Hepatocyte (in vitro differentiated cells): ENCODE results near the gene KNTC1. TPM values are rescaled to one million over a fixed set of nuclear protein-coding genes. Genes with fewer than 3 reads are reported as not detected.

ENCODE experiments used
- DNase-seq: peaks from one replicate; pipeline ENCODE4 v3.0.0-alpha.2; 2016; ENCODE audit warnings: low spot score
- H2AFZ ChIP-seq: fragments of 200-600 bp; sonication (generic); 2 replicates; pipeline ENCODE4 v1.6.0; 2016; ENCODE audit warnings: antibody characterized with exemption, mild to moderate bottlenecking
- H3K27ac ChIP-seq: fragments of 200-600 bp; sonication (generic); 2 replicates; pipeline ENCODE4 v1.5.1; 2016; ENCODE audit warnings: mild to moderate bottlenecking
- H3K27me3 ChIP-seq: fragments of 200-600 bp; sonication (generic); 2 replicates; pipeline ENCODE4 v1.6.1; 2016
- H3K36me3 ChIP-seq: fragments of 200-600 bp; sonication (generic); replicated peaks from 2 replicates; pipeline ENCODE4 v1.5.1; 2016; ENCODE audit warnings: low read depth; ENCODE audit not compliant: insufficient read depth
- H3K4me1 ChIP-seq: fragments of 200-600 bp; sonication (generic); 2 replicates; pipeline ENCODE4 v1.5.1; 2016; ENCODE audit warnings: mild to moderate bottlenecking, moderate library complexity; ENCODE audit not compliant: insufficient read depth
- H3K4me2 ChIP-seq: fragments of 200-600 bp; sonication (generic); 2 replicates; pipeline ENCODE4 v1.6.0; 2016
- H3K4me3 ChIP-seq: fragments of 200-600 bp; sonication (generic); 2 replicates; pipeline ENCODE4 v1.5.1; 2016; ENCODE audit warnings: mild to moderate bottlenecking
- H3K79me2 ChIP-seq: fragments of 200-600 bp; sonication (generic); 2 replicates; pipeline ENCODE4 v1.6.0; 2017; ENCODE audit warnings: mild to moderate bottlenecking
- H3K9me2 ChIP-seq: fragments of 200-600 bp; sonication (generic); replicated peaks from 2 replicates; pipeline ENCODE4 v1.6.0; 2017; ENCODE audit warnings: mild to moderate bottlenecking; ENCODE audit not compliant: insufficient read depth
- H3K9me3 ChIP-seq: fragments of 200-600 bp; sonication (generic); 2 replicates; pipeline ENCODE4 v1.5.1; 2016; ENCODE audit warnings: low read depth, mild to moderate bottlenecking
- H4K20me1 ChIP-seq: fragments of 200-600 bp; sonication (generic); 2 replicates; pipeline ENCODE4 v1.6.0; 2016; ENCODE audit warnings: mild to moderate bottlenecking; ENCODE audit not compliant: insufficient read depth, poor library complexity, severe bottlenecking
- EZH2 ChIP-seq: fragments of 200-600 bp; sonication (generic); IDR thresholded peaks from 2 replicates; pipeline ENCODE4 v1.6.1; 2016; ENCODE audit warnings: antibody characterized with exemption, mild to moderate bottlenecking, borderline replicate concordance
- EZH2phosphoT487 ChIP-seq: fragments of 200-600 bp; sonication (generic); IDR thresholded peaks from one replicate; pipeline ENCODE4 v1.6.1; 2018; ENCODE audit warnings: antibody characterized with exemption, mild to moderate bottlenecking, low read depth, moderate library complexity; ENCODE audit not compliant: unreplicated experiment, severe bottlenecking
- WGBS: methylation state at CpG from one replicate; pipeline ENCODE4 v1.1.6; 2016; ENCODE audit warnings: low lambda C conversion rate; ENCODE audit errors: missing lambda C conversion rate; 5-methylcytosine and 5-hydroxymethylcytosine counted together
- polyA plus RNA-seq: library from polyadenylated mRNA; unstranded; fragments of >200 nt; fragmentation: Nextera tagmentation; extraction: Ambion mirVana; gene quantifications from 2 replicates; pipeline ENCODE4 v1.2.1, GENCODE V29; 2016
- total RNA-seq: library from RNA; depleted of rRNA; stranded (reverse); fragments of >200 nt; gene quantifications from 2 replicates; pipeline ENCODE4 v1.2.3, GENCODE V29; 2014
- TF ChIP-seq, protein P1 (sequence below): fragments of 200-600 bp; sonication (generic); IDR thresholded peaks from 2 replicates; pipeline ENCODE4 v1.5.1; 2016; ENCODE audit warnings: antibody characterized with exemption, mild to moderate bottlenecking; ENCODE audit not compliant: poor library complexity

Gene KNTC1
- total and polyA plus RNA-seq, 2 experiments from 2014 or later: 5.8 to 18.1 TPM

DNA sequence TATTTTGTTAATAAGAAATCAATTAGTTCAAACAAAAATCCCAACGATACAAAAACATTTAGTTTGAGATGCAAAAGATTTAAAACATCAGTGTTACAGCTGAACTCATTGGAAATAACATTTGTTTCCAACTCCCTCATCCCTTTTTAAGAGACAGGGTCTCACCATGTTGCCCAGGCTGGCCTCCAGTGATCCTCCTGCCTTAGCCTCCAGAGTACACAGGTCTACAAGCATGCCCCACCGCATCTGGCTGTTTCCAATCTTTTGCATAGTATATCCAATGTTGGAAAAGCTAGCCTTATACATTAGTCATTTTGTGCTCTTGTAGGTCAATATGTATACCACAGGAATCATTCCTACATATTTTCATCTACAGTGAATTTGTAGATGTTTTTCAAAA, 11.8 kb upstream of the KNTC1 start:
- H3K4me2 ChIP-seq: no peak overlapping the region
- H4K20me1 ChIP-seq: peaks cover 82% of the 10 kb centered on the region
- TF ChIP-seq EZH2 (no peak), EZH2phosphoT487 (no peak)
- TF ChIP-seq, protein P1, sequence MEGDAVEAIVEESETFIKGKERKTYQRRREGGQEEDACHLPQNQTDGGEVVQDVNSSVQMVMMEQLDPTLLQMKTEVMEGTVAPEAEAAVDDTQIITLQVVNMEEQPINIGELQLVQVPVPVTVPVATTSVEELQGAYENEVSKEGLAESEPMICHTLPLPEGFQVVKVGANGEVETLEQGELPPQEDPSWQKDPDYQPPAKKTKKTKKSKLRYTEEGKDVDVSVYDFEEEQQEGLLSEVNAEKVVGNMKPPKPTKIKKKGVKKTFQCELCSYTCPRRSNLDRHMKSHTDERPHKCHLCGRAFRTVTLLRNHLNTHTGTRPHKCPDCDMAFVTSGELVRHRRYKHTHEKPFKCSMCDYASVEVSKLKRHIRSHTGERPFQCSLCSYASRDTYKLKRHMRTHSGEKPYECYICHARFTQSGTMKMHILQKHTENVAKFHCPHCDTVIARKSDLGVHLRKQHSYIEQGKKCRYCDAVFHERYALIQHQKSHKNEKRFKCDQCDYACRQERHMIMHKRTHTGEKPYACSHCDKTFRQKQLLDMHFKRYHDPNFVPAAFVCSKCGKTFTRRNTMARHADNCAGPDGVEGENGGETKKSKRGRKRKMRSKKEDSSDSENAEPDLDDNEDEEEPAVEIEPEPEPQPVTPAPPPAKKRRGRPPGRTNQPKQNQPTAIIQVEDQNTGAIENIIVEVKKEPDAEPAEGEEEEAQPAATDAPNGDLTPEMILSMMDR: no peak
- no peak overlapping the region for H2AFZ ChIP-seq
- peaks cover 28% of the 10 kb centered on the region for H3K36me3 ChIP-seq
- H3K4me1 ChIP-seq: no peaks in the 10 kb centered on the region
- H3K27me3 ChIP-seq: no peaks in the 10 kb centered on the region
- H3K79me2 ChIP-seq: peaks cover 99% of the 10 kb centered on the region
- DNase-seq: no peak
- H3K9me2 ChIP-seq: no peaks in the 10 kb centered on the region
- no peak overlapping the region for H3K27ac ChIP-seq
- H3K9me3 ChIP-seq: no peaks in the 10 kb centered on the region
- 92% methylated on average over 2 of the region's 2 CpGs for WGBS
- H3K4me3 ChIP-seq: no peak overlapping the region

DNA sequence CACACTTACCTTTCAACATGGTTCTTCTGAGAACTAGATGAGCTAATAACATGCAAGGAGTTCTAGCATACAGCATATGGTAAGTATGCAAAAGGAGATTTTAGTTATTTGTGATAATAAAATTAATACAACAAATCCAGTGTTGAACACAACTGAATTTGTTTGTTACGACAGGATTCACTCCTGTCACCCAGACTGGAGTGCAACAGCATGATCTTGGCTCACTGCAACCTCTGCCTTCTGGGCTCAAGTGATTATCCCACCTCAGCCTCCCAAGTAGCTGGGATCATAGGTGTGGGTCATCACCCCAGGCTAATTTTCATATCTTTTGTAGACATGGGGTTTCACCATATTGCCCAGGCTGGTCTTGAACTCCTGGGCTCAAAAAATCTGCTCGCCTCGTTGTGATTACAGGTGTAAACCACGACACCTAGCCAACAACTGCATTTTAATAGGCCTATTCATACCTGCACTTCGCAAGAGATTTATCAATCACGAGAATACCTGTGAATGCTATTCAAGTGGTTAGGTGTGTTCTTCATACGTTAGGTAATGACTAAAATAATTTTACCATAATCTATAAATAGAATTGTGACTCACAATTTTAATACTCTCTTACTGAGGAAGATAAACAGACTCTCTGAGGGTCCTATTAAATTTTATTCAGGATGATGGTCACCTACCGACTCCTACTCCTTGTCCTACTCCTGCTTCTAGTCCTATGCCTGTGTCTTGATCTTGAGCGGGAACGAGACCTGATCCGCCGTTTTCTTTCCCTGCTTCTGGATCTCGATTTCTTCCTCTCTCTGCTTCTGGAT, 10.3 kb upstream of the KNTC1 start:
- Histone ChIP-seq H3K27me3 (no peaks in the 10 kb centered on the region), H3K4me2 (no peak overlapping the region), H3K79me2 (peaks cover 99% of the 10 kb centered on the region), H3K4me1 (no peaks in the 10 kb centered on the region), H3K4me3 (no peak overlapping the region), H2AFZ (no peak overlapping the region), H4K20me1 (peaks cover 84% of the 10 kb centered on the region), H3K9me3 (no peaks in the 10 kb centered on the region), H3K27ac (no peak overlapping the region), H3K36me3 (peaks cover 24% of the 10 kb centered on the region), H3K9me2 (no peaks in the 10 kb centered on the region)
- DNase-seq: no peak
- no peak for TF ChIP-seq EZH2phosphoT487
- TF ChIP-seq, protein P1: no peak
- TF ChIP-seq EZH2: no peak
- 95% methylated on average over 13 of the region's 13 CpGs for WGBS

DNA sequence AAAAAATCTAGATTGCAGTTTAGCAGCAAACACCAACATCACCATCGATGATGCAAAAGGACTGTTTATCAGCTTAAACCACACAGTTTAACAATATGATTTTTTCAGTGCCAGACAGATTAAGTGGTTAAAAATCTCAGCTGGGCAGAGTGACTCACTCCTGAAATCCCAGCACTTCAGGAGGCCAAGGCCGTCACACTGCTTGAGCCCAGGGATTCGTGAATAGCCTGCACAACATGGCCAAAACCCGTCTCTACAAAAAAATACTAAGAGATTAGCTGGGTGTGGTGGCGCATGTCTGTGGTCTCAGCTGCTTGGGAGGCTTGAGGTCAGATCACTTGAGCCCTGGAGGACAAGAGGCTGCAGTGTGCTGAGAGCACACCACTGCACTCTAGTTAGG, 9.2 kb upstream of the KNTC1 start:
- peak; percentile 46 for DNase-seq
- Histone ChIP-seq H3K4me1 (peaks cover 8% of the 10 kb centered on the region), H3K79me2 (peaks cover 99% of the 10 kb centered on the region), H4K20me1 (peaks cover 84% of the 10 kb centered on the region), H3K9me2 (no peaks in the 10 kb centered on the region), H3K4me3 (no peak overlapping the region), H3K9me3 (no peaks in the 10 kb centered on the region), H3K36me3 (peaks cover 24% of the 10 kb centered on the region), H3K27me3 (no peaks in the 10 kb centered on the region), H3K4me2 (no peak overlapping the region), H3K27ac (peak overlapping the region; percentile 44), H2AFZ (no peak overlapping the region)
- WGBS: 79% methylated on average over 5 of the region's 5 CpGs
- TF ChIP-seq EZH2phosphoT487 (no peak), EZH2 (no peak)
- TF ChIP-seq, protein P1: no peak
